ENCODE data around the gene STAT1.
"Not testable (repeated sequence)": the region's sequence is repeated elsewhere in the genome, so short reads cannot be mapped to it uniquely, and the experiment has no call there.

The STAT1 gene

DNA sequence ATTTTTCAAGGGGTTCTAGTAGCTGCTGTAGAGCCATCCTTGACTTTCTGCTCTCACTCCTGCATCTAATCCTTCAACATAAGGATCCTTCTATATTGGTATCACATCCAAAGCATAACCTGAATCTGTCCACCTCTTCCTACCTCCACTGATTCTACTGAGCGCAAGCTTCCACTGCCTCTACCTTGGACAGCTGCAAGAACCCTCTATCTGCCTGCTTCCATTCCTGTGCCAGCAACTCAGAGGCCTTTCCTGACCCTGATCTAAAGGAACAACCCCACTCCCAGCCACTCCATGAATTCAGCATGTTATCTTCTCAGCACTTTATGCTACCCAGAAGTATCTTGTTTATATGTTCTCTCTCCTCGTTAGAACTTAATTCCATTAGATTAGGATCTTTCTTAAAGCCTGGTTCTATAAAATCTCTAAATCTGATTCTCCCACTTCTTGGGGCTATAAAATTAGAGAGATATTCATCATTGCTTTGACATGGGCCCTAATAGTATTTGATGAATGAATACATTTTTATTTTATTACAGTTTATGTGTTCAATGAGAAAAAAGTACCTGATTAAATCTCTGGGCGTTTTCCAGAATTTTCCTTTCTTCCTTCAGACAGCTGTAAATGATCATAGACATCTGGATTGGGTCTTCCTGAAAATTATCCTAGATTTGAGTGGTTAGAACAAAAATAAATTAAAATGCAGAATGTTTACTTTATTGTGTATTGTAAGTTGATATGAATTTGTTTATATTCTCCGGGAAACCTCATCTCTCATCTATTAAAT is 6.8 kb downstream of the STAT1 start:
- no peak for DNase-seq (ENCODE audit: low read depth)

DNA sequence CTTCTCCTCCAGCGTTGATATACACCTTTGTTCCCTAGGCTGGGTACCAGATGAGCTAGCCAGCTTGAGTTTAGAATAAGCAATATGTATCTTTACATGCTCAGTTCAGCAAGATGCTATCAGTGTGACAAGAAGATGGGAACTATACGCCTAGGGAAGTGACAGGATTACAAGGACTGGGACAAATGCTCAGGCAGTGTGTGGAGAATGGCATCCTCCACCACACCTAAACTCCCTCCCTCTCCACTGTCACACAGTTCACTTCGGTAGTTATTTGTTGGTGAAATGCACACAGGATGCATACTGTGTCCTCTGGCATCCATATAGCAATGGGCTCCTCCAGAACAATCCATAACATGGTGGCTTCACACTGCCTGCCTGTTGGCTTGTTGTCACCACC is 7.7 kb downstream of the STAT1 start:
- no peak for DNase-seq (ENCODE audit: low read depth)

DNA sequence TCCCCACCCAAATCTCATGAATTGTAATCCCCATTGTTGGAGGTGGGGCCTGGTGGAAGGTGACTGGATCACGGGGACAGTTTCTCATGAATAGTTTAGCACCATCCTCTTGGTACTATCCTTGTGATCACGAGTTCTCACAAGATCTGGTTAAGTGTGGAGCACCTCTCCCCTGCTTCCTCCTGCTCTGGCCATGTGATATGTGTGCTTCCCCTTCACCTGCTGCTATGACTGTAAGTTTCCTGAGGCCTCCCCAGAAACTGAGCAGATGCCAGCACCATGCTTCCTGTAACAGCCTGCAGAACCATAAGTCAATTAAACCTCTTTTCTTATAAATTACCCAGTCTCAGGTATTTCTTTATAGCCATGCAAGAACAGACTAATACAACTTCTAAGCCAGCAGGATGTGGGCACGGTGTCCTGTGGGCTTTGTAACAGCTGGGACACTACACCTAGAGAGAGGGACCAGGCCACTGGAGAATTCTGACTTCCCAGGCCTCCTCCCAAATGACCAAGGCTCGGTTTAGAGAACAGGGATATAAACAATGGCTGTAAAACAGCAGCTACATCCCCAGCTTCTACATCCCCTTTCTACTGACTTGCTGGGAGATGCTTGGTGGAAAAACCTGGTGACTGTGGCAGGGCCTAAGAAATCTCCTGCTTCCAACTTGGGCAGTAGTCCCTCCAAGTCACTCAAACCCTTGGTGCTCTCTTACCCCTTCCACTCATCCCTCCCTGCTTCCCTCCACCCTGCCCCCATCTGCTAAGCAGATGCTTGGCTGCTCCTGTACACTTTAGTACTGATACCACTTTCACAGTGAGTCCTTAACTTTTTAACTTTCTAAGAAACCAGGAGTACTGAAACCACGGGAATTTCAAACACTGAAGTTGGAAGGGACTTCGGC is 10.3 kb downstream of the STAT1 start:
- no peak for DNase-seq (ENCODE audit: low read depth)

DNA sequence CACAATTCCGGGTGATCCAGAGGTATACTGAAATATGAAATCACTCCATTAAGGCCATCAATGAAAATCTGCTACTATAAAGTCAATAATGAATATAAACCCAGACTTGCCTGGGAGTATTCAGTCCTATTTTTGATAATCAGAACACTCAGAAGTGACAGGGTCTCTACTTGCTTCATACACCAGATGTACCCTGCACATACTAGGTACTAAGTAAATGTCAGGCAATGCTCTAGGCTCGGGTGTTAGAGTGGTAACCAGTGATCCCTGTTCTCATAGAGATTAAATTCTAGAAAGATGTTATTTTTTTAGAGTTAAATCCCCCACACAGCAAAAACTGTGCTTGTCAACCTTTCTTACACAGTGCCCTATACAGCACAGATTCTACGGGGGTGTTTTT is 12.3 kb downstream of the STAT1 start:
- DNase-seq (ENCODE audit: low read depth): no peak

DNA sequence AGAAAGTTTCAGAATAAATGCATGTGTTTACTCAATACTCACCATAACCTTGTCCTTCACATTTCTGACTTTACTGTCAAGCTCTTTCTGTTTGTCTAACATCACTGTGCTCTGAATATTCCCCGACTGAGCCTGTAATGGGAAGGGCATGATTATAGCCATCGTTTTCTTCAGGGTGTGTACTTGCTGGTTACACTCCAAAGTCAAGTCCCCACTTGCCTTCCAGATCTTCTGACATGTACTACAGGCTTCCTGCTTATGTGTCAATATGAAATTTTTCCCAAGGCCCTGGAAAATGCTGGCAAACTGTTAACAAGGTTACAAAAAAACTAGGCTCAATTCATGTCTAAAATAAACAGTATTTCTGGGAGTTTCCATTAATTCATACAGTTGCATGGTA is 12.9 kb downstream of the STAT1 start:
- DNase-seq (ENCODE audit: low read depth): no peak

DNA sequence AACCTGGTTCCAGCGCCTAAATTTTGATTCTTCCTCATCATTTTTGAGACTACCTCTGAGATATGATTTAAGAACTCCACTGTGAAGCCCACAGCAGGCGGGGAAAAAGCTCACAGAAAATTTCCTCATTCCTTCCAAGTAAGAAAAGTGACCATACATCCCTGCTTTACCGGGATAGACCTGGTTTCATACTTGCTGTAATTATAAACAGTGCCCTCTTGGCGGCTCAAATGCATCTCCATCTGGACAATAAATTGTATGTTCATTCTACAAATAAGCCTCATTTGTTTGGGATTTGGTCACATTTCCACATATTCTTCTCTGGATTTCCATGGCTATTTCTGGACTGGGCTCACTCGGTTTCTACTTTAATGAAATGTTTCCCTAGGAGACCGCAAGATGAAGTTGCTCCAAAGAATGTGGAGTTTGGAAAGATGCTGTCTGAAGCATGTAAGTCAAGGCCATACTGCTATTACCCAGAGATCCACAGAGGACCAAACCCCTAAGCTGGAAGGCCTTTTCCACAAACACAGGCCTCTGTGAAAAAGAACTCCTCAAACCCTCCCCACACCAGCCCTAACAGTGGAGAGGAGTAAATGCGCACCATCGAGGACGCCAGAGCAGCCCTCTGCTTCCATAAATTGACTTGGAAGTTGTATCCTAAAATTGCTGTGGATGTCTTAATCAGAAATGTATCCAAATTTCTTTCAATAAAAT is 13.9 kb downstream of the STAT1 start:
- DNase-seq (ENCODE audit: low read depth): no peak

DNA sequence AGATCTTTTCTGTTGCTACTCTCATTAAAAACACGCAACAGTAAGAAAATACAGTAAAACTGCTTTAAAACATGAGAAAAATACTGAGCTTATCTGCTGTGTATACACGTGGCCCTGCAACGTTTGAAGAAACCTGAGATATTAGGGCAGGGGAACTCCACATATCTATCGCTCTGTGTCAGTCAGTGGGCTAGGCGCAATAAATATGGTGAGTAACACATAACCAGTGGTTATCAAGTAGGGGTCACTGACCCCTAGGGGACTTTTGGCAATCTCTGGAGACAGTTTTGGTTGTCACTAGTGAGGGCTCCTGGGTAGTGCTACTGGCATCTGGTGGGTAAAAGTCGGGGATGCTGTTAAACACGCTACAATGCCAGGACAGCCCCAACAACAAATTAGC is 14.9 kb downstream of the STAT1 start:
- no peak for DNase-seq (ENCODE audit: low read depth)

DNA sequence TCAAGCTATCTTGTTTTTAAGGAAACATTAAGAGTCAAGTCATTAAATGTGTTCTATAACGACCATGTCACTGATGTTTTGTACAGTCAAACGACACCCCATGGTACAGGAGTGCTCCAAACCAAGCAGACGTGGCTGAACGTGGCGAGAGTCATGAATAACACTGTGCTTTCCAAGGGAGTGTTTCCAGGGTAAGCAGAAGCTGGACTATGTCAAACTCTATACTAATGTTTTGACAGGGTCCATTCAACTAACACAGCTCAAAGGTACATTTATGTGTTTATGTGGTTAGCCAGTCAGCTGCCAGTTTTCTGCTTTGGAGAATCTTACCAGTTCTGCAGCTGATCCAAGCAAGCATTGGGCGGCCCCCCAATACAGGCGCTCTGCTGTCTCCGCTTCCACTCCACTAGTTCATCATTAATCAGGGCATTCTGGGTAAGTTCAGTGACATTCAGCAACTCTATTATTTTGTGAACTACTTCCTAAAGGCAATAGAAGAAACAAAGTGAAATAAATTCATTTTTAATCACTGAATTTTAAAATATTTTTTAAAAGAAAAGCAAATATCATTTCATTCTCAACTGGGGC is 16.4 kb downstream of the STAT1 start:
- no peak for DNase-seq (ENCODE audit: low read depth)

DNA sequence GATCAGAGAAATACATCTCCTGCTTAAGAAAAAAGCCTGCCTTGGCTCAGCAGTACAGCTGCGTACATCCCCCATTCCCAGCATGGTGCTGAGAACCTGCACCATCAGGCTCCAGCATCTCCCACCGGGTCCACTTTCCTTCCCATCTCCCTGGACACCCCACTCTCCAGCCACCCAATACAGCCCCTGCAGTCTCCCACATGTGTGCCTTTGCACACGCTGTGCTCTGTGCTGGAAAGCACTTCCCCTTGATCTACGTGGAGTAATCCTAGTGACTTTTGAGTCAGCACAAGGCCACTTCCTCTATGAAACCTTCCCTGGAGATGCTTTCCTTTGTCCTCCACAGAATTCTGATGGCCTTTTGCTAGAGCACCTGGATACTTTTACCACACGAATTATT is 17.0 kb downstream of the STAT1 start:
- DNase-seq (ENCODE audit: low read depth): no peak

DNA sequence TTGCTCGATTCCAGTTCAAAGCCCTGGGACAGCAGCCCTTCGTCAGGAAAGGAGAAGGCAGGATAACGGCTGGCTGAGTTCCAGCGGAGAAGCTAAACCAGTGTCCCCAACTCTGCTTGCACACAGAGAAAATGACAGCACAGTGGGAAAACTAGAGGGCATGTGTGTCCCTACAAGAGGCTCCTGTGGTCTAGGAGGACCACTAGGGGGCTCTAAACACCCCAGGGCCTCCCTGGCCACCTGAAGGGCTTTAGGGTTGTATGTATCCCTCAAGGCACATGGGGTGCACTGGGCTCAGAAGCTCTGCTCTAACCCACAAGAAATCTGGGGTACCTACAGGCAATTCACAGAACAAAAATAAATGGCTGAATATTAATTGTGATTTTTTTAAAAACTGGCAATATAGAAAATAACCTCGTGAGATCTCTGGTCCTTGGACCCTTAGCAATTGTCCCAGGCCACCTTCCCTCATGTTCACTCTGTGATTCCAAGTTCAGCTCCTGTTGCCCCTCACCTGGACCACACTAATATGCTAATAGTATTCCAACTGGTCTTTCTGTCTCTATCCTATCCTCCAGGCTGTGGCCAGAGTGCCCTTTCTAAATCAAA is 17.5 kb downstream of the STAT1 start:
- no peak for DNase-seq (ENCODE audit: low read depth)

DNA sequence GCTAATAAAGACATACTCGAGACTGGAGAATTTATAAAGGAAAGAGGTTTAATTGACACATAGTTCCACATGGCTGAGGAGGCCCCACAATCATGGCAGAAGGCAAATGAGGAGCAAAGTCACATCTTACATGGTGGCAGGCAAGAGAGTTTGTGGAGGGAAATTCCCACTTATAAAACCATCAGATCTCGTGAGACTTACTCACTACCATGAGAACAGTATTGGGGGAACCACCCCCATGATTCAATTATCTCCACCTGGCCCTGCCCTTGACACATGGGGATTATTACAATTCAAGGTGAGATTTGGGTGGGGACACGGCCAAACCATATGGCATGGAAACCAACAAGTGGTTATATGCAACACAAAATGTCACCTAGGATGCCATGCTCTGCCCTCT is 18.7 kb downstream of the STAT1 start:
- not testable (repeated sequence) for DNase-seq (ENCODE audit: low read depth)

DNA sequence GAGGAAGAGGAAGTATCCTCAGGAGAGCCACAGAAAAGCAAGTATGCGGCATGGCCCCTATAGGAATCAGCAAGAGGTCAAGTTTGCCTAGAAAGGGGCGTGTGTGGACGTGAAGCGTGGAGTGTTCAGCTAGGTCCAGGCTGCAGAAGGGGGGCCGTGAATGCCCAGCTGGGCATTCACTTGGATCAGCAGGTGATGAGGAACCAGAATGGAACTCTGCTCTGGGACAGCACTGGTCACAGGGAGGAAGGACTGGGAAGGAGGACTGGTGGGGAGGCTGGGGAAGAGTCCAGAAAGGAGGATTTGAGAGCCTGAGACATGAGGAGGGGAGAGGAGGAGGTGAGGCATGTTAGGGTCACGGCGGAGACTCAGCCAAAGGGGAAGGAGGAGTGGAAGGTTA is 19.8 kb downstream of the STAT1 start:
- DNase-seq (ENCODE audit: low read depth): no peak

DNA sequence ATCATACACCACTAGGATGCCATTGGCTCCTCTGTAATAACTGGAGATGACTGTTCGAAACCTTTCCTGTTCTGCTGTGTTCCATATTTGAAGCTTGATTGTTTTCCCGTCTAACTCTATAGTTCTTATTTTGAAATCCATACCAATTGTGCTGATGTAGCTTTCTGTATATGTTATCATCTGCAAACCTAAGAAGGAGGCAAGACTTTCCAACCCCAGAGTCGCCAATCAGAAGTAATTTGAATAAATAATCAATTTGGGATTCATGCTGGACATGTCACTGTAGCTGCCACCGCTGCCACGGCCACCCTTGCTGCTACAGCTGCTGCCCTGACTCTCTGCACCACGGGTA is 20.7 kb downstream of the STAT1 start:
- no peak for DNase-seq (ENCODE audit: low read depth)

DNA sequence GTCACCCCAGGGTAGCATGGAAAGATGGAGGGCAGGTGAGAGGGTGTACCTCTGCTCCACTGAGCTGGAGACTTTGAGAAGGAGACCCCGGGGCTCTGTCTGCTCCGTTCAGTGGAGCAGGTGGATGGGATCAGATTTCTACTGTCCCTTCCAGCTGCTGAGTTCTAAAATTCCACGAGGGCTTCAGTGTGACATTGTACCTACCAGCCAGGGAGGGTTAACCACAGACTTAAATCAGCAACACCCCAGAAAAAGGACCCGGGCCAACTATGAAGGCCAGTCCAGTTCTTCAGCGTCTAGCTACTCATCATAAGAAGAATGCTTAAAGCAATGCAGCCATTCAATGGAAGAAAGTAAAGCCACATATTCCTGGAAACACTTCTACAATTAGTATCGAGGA is 23.8 kb downstream of the STAT1 start:
- DNase-seq (ENCODE audit: low read depth): no peak

DNA sequence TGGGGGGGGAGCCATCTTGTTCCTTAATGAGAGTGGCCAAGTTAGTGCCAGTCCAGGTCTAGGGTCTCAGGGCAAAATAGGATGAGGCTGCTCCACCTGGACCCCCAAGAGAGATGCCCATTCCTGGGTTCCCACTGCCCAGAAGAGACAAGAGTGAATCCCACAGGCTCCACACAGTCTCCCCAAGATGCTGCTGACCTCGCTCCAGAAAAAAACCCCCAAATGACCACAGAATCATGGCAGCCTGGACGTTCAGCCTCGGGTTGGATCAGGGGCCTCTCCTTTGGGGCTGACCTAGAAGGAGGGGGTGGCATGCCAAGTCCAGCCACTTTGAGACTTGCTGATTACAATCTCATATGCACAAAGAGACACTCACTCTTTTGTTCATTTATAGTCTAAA is 25.1 kb downstream of the STAT1 start:
- DNase-seq (ENCODE audit: low read depth): no peak

DNA sequence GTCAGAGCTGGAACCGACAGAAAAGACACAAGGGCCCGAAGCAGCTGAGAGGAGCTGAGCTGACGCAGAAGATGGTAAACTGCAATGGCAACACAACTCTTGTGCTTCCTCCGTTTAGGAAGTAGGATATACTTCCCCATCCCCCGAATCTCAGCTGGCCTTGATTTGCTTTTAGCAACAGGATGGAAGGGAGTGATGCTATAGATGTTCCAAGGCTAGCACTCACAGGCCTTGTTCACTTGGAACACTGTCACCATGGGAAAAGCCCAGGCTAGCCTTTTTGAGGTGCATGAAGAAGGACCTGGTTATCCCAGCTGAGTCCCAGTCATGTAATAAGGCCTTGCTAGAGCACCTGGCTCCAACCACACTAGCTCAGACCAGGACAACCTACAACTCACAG is 26.0 kb downstream of the STAT1 start:
- no peak for DNase-seq (ENCODE audit: low read depth)

DNA sequence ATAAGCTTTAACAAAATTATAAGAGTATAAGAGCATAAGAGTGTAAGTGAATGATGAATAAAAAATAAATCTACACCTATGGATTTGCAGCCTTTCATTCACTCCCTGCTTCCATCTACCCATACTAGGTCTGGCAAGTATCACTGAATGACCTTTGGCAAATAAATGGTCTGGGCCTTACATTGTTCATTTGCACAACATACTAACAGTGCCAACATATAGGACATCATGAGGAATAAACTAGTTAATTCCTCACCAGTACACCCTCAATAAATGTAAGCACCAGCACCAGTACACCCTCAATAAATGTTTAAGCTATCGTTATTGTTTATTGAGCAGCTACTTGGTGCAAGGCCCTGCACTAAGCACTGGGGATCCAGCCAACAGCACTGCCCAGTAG is 26.9 kb downstream of the STAT1 start:
- DNase-seq (ENCODE audit: low read depth): no peak

DNA sequence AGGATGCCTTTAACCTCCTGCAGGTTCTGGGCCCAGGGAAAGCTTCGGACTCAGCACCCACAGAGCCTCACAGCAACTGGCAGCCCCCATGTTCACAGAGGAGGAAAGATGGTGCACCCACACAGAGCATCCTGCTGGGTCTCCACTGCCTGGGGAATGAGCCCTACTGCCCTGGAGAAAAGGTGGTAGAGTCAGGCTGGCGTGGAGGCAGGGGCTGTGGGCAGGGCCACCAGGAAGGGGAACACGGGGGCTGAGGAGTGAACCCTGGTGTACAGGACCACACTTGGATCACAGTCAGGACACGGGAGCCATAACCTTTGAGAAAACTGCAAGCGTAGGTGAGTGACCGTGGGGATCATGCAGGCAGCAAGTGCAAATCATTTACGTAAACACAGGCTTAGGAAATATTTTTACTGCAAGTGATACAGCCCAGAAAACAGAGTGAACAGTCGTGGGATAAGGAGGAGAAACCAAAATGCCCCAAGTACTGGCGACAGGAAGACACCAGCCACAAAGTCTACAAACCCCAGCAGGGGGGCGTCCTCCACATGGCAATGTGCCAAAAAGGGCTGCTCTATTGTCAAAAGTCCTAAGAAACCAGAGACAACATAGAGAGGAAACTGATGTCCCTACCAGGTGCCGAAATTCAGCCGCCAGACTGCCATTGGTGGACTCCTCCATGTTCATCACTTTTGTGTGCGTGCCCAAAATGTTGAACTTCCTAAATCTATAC is 27.6 kb downstream of the STAT1 start:
- DNase-seq (ENCODE audit: low read depth): no peak

DNA sequence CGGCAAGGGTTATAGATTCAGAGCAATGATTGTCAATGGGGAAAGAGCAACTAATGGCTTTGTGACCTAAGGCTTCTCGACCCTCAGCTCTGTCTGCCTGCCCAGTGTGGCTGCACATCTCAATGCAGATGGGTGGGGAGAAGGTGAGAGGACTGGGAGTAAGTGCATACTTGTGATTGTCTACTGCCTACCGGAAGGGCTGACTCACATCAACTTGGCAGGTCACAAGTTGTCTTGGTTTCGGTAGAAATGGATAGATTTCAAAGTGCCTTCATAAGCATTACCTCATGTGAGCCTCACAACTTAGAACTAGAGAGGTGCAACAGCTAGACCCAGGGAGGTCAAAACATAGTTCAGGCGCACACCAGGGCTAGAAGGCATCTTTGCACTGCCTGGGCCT is 29.4 kb downstream of the STAT1 start:
- no peak for DNase-seq (ENCODE audit: low read depth)

DNA sequence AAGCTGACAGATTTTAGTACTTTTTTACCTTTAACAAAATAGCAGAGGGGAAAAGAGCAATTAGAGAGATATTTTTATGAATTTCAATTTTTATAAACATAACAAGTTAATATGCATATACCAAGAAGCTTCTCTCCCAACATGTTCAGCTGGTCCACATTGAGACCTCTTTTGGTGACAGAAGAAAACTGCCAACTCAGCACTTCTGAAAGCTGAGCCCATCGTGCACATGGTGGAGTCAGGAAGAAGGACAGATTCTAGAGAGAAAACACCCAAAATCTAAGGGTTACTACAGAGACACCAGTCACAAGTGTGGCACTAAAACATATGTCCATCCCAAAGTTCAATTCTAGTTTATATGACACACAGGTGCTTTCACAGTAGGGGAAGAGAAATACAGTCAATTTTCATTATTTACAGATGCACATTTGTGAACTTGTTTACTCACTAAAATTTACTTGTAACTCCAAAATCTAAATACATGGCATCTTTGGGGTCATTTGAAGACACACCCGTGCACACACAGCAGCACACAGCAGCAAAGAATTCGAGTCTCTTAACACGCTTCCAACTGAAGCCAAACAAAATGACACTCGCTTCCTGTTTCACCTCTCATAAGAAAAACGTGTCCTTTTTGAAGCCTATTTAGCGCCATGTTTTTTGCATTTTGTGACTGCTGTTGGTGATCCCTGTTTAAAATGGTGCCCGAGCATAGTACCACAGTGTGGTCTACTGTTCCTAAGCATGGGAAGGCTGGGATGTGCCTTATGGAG is 31.5 kb downstream of the STAT1 start:
- no peak for DNase-seq (ENCODE audit: low read depth)

DNA sequence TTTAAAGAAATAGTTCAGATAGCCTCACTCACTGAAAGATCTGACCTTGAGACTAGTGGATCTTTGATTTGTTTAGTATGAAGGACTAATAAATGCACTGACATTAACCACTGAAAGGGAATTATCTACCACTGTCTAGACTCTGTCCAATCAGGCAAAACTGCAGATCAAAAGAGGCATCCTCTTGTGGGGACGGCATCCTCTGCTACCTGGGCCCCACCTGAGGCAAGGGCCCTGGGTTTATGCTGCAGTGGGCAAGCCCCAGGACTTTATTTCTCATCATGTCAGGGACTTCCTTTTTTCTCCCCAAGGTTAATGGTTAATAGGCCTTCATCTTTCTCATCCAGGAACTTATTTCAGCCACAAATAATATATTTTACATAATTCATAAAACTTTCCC is 32.2 kb downstream of the STAT1 start:
- DNase-seq (ENCODE audit: low read depth): no peak

Data from T-helper 22 cell (primary cell).